ENCODE measurements around the gene DVL2.
A peak's percentile ranks its signal among the peaks of the same experiment; 100 is the strongest.

The DVL2 gene

GRCh38 chr17:7237266-7237760 is 3.0 kb upstream of the DVL2 start:
- DNase-seq, result no peak

GRCh38 chr17:7236808-7237207 is 2.5 kb upstream of the DVL2 start:
- DNase-seq, result no peak

- DNase-seq, result no peak
Measured at GRCh38 chr17:7235693-7236665, 1.7 kb upstream of the DVL2 start.

- no peak for DNase-seq
Measured at GRCh38 chr17:7233701-7234082, 625 bp downstream of the DVL2 start.

- no peak for DNase-seq
Measured at GRCh38 chr17:7232114-7232513, 2.2 kb downstream of the DVL2 start.

- no peak for DNase-seq
Measured at GRCh38 chr17:7229504-7229903, 4.8 kb downstream of the DVL2 start.

- DNase-seq, result no peak
Measured at GRCh38 chr17:7228920-7229319, 5.4 kb downstream of the DVL2 start.

- no peak for DNase-seq
Measured at GRCh38 chr17:7226721-7227710, 7.3 kb downstream of the DVL2 start.

GRCh38 chr17:7225711-7226331 is 8.5 kb downstream of the DVL2 start:
- DNase-seq, result no peak

GRCh38 chr17:7224661-7225111 is 9.6 kb downstream of the DVL2 start:
- no peak for DNase-seq

GRCh38 chr17:7224110-7224509 is 10.2 kb downstream of the DVL2 start:
- DNase-seq, result no peak

GRCh38 chr17:7223375-7223774 is 10.9 kb downstream of the DVL2 start:
- no peak for DNase-seq

GRCh38 chr17:7222972-7223292 is 11.4 kb downstream of the DVL2 start:
- DNase-seq, result no peak

- DNase-seq, result no peak
Measured at GRCh38 chr17:7222093-7222971, 12.0 kb downstream of the DVL2 start.

- DNase-seq, result no peak
Measured at GRCh38 chr17:7221278-7222092, 12.8 kb downstream of the DVL2 start.

- DNase-seq, result peak; percentile 64
Measured at GRCh38 chr17:7220593-7221277, 13.6 kb downstream of the DVL2 start.

GRCh38 chr17:7219812-7220592 is 14.3 kb downstream of the DVL2 start, which contains the start of the genes ACADVL and DLG4:
Gene ACADVL, plus strand, starts transcription at chr17:7219938. Its CDS starts 47 bp downstream, at chr17:7219985.
Gene DLG4, minus strand, starts transcription at chr17:7219836.
- peak; percentile 81 for DNase-seq

GRCh38 chr17:7219229-7219811 is 15.0 kb downstream of the DVL2 start:
- no peak for DNase-seq

GRCh38 chr17:7218758-7219157 is 15.6 kb downstream of the DVL2 start:
- DNase-seq, result no peak

Measured in stimulated activated CD4-positive, alpha-beta T cell treated with anti-CD3 and anti-CD28 coated beads, Interleukin-4, amount 100 ng/mL, for 24 hours (primary cell).